Small intestine (tissue), 7 donors: ENCODE results near the gene DPYSL5. TPM values are rescaled to one million over a fixed set of nuclear protein-coding genes. Genes with fewer than 3 reads are reported as not detected.

Experiments used
- DNase-seq, 2 donors: peaks; one replicate each; pipeline versions ENCODE4 v3.0.0 to v3.0.0-alpha.2; 2013
- FAIRE-seq: peaks from 2 replicates; lab custom pipeline; 2012; peaks lifted over from hg19 to GRCh38; lab: Jason Lieb, UNC
- H3K27ac ChIP-seq, 3 donors: one replicate each; pipeline ENCODE4 v1.5.1; 2013; ENCODE audit warnings: low read length in 2 of 3, mild to moderate bottlenecking in 2 of 3, control low read depth in 1 of 3, inconsistent platforms in 1 of 3, low read depth in 1 of 3, moderate library complexity in 1 of 3
- H3K27me3 ChIP-seq, 3 donors: one replicate each; pipeline ENCODE4 v1.6.1; 2013; ENCODE audit warnings: low read length in 3 of 3, inconsistent platforms in 1 of 3; ENCODE audit not compliant: control insufficient read depth in 3 of 3, insufficient read depth in 3 of 3
- H3K36me3 ChIP-seq, 3 donors: one replicate each; pipeline ENCODE4 v1.6.1; 2013; ENCODE audit warnings: low read length in 3 of 3, inconsistent platforms in 1 of 3, low read depth in 1 of 3, mild to moderate bottlenecking in 1 of 3, moderate library complexity in 1 of 3; ENCODE audit not compliant: control insufficient read depth in 3 of 3, insufficient read depth in 2 of 3
- H3K4me1 ChIP-seq, 3 donors: one replicate each; pipeline ENCODE4 v1.6.1; 2013; ENCODE audit warnings: low read length in 2 of 3, inconsistent platforms in 1 of 3, low read depth in 1 of 3, mild to moderate bottlenecking in 1 of 3, moderate library complexity in 1 of 3; ENCODE audit not compliant: control insufficient read depth in 3 of 3, insufficient read depth in 2 of 3
- H3K4me3 ChIP-seq, 3 donors: one replicate each; pipeline ENCODE4 v1.5.1; 2013; ENCODE audit warnings: low read length in 3 of 3, control low read depth in 1 of 3, inconsistent platforms in 1 of 3, low read depth in 1 of 3, mild to moderate bottlenecking in 1 of 3, moderate library complexity in 1 of 3
- H3K9me3 ChIP-seq, 2 donors: one replicate each; pipeline ENCODE4 v1.6.1; 2013; ENCODE audit warnings: low read depth in 1 of 2, low read length in 1 of 2; ENCODE audit not compliant: control insufficient read depth in 2 of 2, insufficient read depth in 1 of 2
- WGBS, 3 donors: extraction: QIAGEN DNeasy Blood & Tissue Kit; methylation state at CpG; one replicate each; pipeline ENCODE4 v1.1.7; 2013; 5-methylcytosine and 5-hydroxymethylcytosine counted together
- polyA plus RNA-seq, 4 donors: library from polyadenylated mRNA; stranded (reverse) in 3 of 4; unstranded in 1 of 4; fragments of 200-250 nt in 3 of 4; fragments of 120-200 nt in 1 of 4; gene quantifications; one replicate each; pipeline versions ENCODE4 v1.2.1 to v1.2.3, GENCODE V29; 2013
- donor health status: healthy with polysubstance abuse.
- donor health status: control.
- donor health status: control.
- donor health status: Bipolar disorder and iron deficiency.
- donor health status: healthy.

The DPYSL5 gene
- polyA plus RNA-seq, 4 donors, result 0.27 to 1.2 (median 0.50) TPM; not detected in 1

DNA sequence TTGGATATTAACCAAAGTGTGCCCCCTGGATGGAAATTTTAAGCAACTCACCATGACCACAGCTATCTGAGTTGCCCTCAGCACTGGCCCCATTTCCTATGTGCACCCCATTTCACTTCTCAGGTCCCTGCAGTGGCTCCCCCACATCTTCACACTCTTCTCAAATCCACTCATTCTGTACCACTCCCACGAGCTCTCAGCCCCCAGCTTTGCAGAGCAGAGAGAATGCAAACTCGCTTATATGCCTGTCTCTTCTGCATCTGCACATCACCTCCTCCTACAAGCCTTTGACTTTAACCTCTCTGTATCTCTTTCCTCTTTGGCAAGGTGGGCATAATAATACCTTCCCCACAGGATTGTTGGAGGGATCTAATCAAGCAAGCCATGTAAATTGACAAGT, 46.2 kb downstream of the DPYSL5 start:
- no peak for FAIRE-seq
- no peaks in the 10 kb centered on the region for H3K36me3 ChIP-seq
- H3K4me1 ChIP-seq, result peaks cover 0 to 2% (median 0%) of the 10 kb centered on the region in 3 donors
- no peak overlapping the region for H3K4me3 ChIP-seq
- no peaks in the 10 kb centered on the region for H3K9me3 ChIP-seq
- H3K27ac ChIP-seq, result no peak overlapping the region
- peaks cover 0 to 12% (median 0%) of the 10 kb centered on the region in 3 donors for H3K27me3 ChIP-seq
- 67 to 80% (median 78%) methylated on average over 2 of the region's 2 CpGs for WGBS, 3 donors
- no peak for DNase-seq

GRCh38 chr2:26897807-26898479, 50.0 kb downstream of the DPYSL5 start:
- no peak overlapping the region for H3K4me3 ChIP-seq
- WGBS, 3 donors, result 60 to 72% (median 65%) methylated on average over 3 of the region's 3 CpGs
- no peak overlapping the region for H3K27ac ChIP-seq
- FAIRE-seq, result no peak
- peaks cover 0 to 7% (median 0%) of the 10 kb centered on the region in 3 donors for H3K27me3 ChIP-seq
- DNase-seq, result no peak
- peaks cover 0 to 2% (median 0%) of the 10 kb centered on the region in 3 donors for H3K4me1 ChIP-seq
- H3K36me3 ChIP-seq, result no peaks in the 10 kb centered on the region
- no peaks in the 10 kb centered on the region for H3K9me3 ChIP-seq

- Histone ChIP-seq H3K4me3 (no peak overlapping the region), H3K27me3 (peaks cover 0 to 6% (median 0%) of the 10 kb centered on the region in 3 donors), H3K27ac (no peak overlapping the region), H3K36me3 (no peaks in the 10 kb centered on the region), H3K4me1 (peaks cover 0 to 2% (median 0%) of the 10 kb centered on the region in 3 donors), H3K9me3 (no peaks in the 10 kb centered on the region)
- FAIRE-seq (no peak), DNase-seq (peak in 1 of 2 donors; percentile 44)
- WGBS, 3 donors, result 58 to 88% (median 67%) methylated on average over 15 of the region's 15 CpGs
Measured at GRCh38 chr2:26898480-26899078, 50.6 kb downstream of the DPYSL5 start.

DNA sequence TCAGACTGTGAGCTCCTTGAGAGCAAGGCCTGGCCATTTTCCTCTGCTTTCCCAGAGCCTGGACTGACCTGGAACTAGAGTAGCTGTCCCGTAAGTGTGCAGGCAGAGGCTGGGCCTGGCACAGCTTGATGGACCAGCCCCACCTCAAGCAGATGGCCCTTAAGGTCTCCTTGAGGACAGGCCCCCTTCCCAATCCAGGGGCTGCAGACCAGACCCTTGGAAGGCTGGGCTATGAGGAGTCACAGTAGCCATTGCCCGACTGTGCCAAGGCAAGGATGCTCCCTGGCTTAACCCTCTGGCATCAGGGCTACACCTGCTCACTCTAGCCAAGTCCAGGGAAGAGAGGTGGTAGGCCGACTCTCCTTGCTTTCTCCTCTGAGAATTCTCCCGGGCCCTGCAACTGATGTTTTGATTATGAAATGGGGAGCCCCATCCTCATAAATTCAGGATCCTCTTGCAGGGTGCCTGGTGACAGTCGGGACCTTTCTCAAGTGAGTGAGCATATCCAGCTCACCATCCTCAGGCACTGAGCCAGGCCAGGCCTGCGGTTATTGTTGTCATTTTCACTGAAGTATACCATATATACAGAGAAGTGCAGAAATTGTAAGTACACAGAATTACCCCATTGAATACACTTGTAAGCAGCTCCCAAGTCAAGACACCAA, 51.7 kb downstream of the DPYSL5 start:
- Histone ChIP-seq H3K4me1 (peaks cover 0 to 2% (median 0%) of the 10 kb centered on the region in 3 donors), H3K36me3 (no peaks in the 10 kb centered on the region), H3K27me3 (peaks cover 0 to 6% (median 0%) of the 10 kb centered on the region in 3 donors), H3K9me3 (no peaks in the 10 kb centered on the region), H3K4me3 (no peak overlapping the region), H3K27ac (no peak overlapping the region)
- DNase-seq (no peak), FAIRE-seq (no peak)
- WGBS, 3 donors, result 85 to 89% (median 86%) methylated on average over 6 of the region's 6 CpGs

DNA sequence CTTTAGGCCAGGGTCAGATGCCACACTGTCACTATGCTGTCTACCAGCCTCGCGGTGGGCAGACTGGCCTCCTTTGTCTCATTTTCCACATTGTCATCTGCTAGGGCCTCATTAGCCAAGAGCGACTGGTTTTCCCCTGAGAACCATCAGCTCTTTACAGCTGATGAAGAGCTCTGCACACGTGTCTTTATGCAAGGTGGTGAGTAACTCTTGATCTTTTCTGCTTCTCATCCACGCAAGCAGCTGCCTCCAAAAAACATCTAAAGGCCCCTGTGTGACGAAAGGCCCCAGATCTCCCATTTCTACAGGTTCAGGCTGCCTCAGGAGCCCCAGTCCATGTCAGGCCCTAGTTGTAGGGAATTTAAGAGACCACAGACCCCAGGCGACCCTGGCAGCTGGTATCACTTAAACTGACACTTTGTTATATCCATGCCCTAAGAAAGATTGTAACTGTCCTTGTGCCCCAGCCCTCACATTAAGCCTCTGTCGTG, 52.9 kb downstream of the DPYSL5 start:
- no peak for DNase-seq
- no peak overlapping the region for H3K4me3 ChIP-seq
- WGBS, 3 donors, result 81 to 88% (median 82%) methylated on average over 8 of the region's 8 CpGs
- H3K9me3 ChIP-seq, result no peaks in the 10 kb centered on the region
- no peak overlapping the region for H3K27ac ChIP-seq
- H3K36me3 ChIP-seq, result no peaks in the 10 kb centered on the region
- peaks cover 0 to 6% (median 0%) of the 10 kb centered on the region in 3 donors for H3K27me3 ChIP-seq
- no peak for FAIRE-seq
- H3K4me1 ChIP-seq, result peaks cover 0 to 2% (median 0%) of the 10 kb centered on the region in 3 donors

DNA sequence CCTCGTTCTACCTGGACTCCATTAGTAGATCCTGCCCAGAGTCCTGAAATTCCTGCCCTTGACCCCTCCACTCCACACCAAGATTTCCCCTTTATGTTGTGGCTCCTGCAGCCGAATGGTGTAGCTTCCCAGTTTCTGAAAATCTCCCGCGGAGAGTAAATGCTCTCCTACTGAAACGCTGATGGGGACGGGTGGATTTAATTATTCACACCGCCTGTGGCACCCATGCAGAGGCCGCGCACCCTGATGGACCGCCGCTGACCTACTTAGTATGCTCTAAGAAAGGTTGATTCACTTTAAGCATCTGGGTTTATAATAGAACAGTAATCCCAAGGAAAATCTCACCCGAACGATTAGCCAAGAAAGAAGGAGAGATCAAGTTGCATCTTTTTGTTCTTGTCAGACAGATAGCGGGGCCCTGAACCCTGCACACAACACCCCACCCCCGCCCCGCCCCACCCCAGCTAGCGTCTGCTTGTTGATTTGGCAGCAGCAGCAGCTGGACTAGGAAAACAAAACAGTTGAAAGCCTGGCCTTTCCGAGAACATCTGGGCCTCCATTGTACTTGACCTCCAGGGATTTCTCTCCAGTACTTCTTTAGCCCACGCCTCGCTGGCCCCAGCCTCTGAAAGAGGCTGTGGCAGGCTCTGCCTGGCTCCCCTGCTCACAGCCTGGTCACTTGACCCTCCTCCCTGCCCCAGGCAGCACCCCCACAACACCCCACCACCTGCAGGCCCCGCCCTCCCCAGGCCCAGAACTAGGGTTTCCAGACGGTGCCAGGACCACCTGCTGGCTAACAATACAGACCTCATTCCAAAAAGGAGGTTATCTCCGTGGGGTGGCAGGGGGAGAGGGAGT, 53.6 kb downstream of the DPYSL5 start:
- H3K27me3 ChIP-seq, result peaks cover 0 to 6% (median 0%) of the 10 kb centered on the region in 3 donors
- FAIRE-seq, result no peak
- no peaks in the 10 kb centered on the region for H3K9me3 ChIP-seq
- H3K4me3 ChIP-seq, result no peak overlapping the region
- no peaks in the 10 kb centered on the region for H3K36me3 ChIP-seq
- no peak overlapping the region for H3K27ac ChIP-seq
- WGBS, 3 donors, result 56 to 62% (median 59%) methylated on average over 23 of the region's 23 CpGs
- DNase-seq, result no peak
- H3K4me1 ChIP-seq, result peaks cover 0 to 2% (median 0%) of the 10 kb centered on the region in 3 donors

GRCh38 chr2:26903676-26904075, 55.7 kb downstream of the DPYSL5 start:
- WGBS, 3 donors, result 86 to 90% (median 89%) methylated on average over 5 of the region's 5 CpGs
- H3K4me1 ChIP-seq, result peaks cover 0 to under 1% (median 0%) of the 10 kb centered on the region in 3 donors
- H3K27me3 ChIP-seq, result no peaks in the 10 kb centered on the region
- H3K27ac ChIP-seq, result no peak overlapping the region
- H3K36me3 ChIP-seq, result no peaks in the 10 kb centered on the region
- H3K4me3 ChIP-seq, result no peak overlapping the region
- no peak for FAIRE-seq
- H3K9me3 ChIP-seq, result no peaks in the 10 kb centered on the region
- no peak for DNase-seq

- FAIRE-seq (no peak), DNase-seq (no peak)
- no peaks in the 10 kb centered on the region for H3K27me3 ChIP-seq
- H3K36me3 ChIP-seq, result no peaks in the 10 kb centered on the region
- no peaks in the 10 kb centered on the region for H3K9me3 ChIP-seq
- WGBS, 3 donors, result 74 to 82% (median 76%) methylated on average over 2 of the region's 2 CpGs
- H3K4me3 ChIP-seq, result no peak overlapping the region
- no peaks in the 10 kb centered on the region for H3K4me1 ChIP-seq
- no peak overlapping the region for H3K27ac ChIP-seq
Measured at GRCh38 chr2:26904839-26905238, 56.9 kb downstream of the DPYSL5 start.
